MM.1S (cell line): ENCODE results near the gene GNG13.
A peak's percentile ranks its signal among the peaks of the same experiment; 100 is the strongest.

Experiments used
- DNase-seq: peaks from one replicate; pipeline ENCODE4 v3.0.0-alpha.2; 2015
- H2AFZ ChIP-seq: fragments of 300-600 bp; sonication (generic); 2 replicates; pipeline ENCODE4 v1.6.0; 2016; ENCODE audit warnings: antibody characterized with exemption, low read length
- H3F3A ChIP-seq: fragments of 300-600 bp; sonication (generic); 2 replicates; pipeline ENCODE4 v1.6.1; 2016; ENCODE audit warnings: mild to moderate bottlenecking, antibody characterized with exemption, low read length, moderate library complexity, mixed read lengths; ENCODE audit not compliant: insufficient read depth
- H3K27ac ChIP-seq: fragments of 300-600 bp; sonication (generic); 2 replicates; pipeline ENCODE4 v1.5.1; 2016; ENCODE audit warnings: mild to moderate bottlenecking, low read length
- H3K27me3 ChIP-seq: fragments of 300-600 bp; sonication (generic); replicated peaks from 2 replicates; pipeline ENCODE4 v1.6.0; 2016; ENCODE audit warnings: low read length; ENCODE audit not compliant: insufficient read depth
- H3K36me3 ChIP-seq: fragments of 300-600 bp; sonication (generic); replicated peaks from 2 replicates; pipeline ENCODE4 v1.6.1; 2016; ENCODE audit warnings: mild to moderate bottlenecking, low read length, mixed read lengths; ENCODE audit not compliant: insufficient read depth
- H3K4me1 ChIP-seq: fragments of 300-600 bp; sonication (generic); 2 replicates; pipeline ENCODE4 v1.6.1; 2016; ENCODE audit warnings: low read length, mixed read lengths
- H3K4me2 ChIP-seq: fragments of 300-600 bp; sonication (generic); 2 replicates; pipeline ENCODE4 v1.6.0; 2016; ENCODE audit warnings: low read depth, low read length
- H3K4me3 ChIP-seq: fragments of 300-600 bp; sonication (generic); 2 replicates; pipeline ENCODE4 v1.5.1; 2016; ENCODE audit warnings: low read length, mixed read lengths
- H3K79me2 ChIP-seq: fragments of 300-600 bp; sonication (generic); 2 replicates; pipeline ENCODE4 v1.6.1; 2016; ENCODE audit warnings: mixed run types, low read length, mixed read lengths
- H3K9ac ChIP-seq: fragments of 300-600 bp; sonication (generic); 2 replicates; pipeline ENCODE4 v1.6.1; 2016; ENCODE audit warnings: low read length, mixed read lengths
- H3K9me2 ChIP-seq: fragments of 300-600 bp; sonication (generic); replicated peaks from 2 replicates; pipeline ENCODE4 v1.6.1; 2016; ENCODE audit warnings: mild to moderate bottlenecking, low read length, mixed read lengths; ENCODE audit not compliant: insufficient read depth
- H3K9me3 ChIP-seq: fragments of 300-600 bp; sonication (generic); replicated peaks from 2 replicates; pipeline ENCODE4 v1.6.1; 2016; ENCODE audit warnings: mild to moderate bottlenecking, low read length, mixed read lengths; ENCODE audit not compliant: insufficient read depth
- H4K20me1 ChIP-seq: fragments of 300-600 bp; sonication (generic); 2 replicates; pipeline ENCODE4 v1.6.1; 2016; ENCODE audit warnings: mild to moderate bottlenecking, low read length, moderate library complexity, mixed read lengths; ENCODE audit not compliant: insufficient read depth
- CTCF ChIP-seq: fragments of 300-600 bp; sonication (generic); IDR thresholded peaks from 2 replicates; pipeline ENCODE4 v1.5.1; 2016; ENCODE audit warnings: antibody characterized with exemption, low read length, mixed read lengths
- EZH2 ChIP-seq: fragments of 300-600 bp; sonication (generic); optimal IDR thresholded peaks from 2 replicates; pipeline ENCODE3; 2017; ENCODE audit warnings: low read depth, mild to moderate bottlenecking, antibody characterized with exemption, low read length, mixed read lengths
- EZH2phosphoT487 ChIP-seq: fragments of 300-600 bp; sonication (generic); IDR thresholded peaks from 2 replicates; pipeline ENCODE4 v1.6.1; 2018; ENCODE audit warnings: antibody characterized with exemption, low read length

GNG13 gene

GRCh38 chr16:814974-815373, 14.4 kb upstream of the GNG13 start:
- Histone ChIP-seq H3K9me3 (no peaks in the 10 kb centered on the region), H4K20me1 (no peaks in the 10 kb centered on the region), H3K9me2 (no peaks in the 10 kb centered on the region), H3K27me3 (peaks cover 98% of the 10 kb centered on the region), H3K4me3 (no peak overlapping the region), H2AFZ (no peak overlapping the region), H3K36me3 (no peaks in the 10 kb centered on the region), H3K9ac (no peak overlapping the region), H3K4me1 (no peaks in the 10 kb centered on the region), H3K4me2 (no peak overlapping the region), H3F3A (no peaks in the 10 kb centered on the region), H3K79me2 (no peaks in the 10 kb centered on the region), H3K27ac (no peak overlapping the region)
- TF ChIP-seq EZH2phosphoT487 (no peak), CTCF (no peak), EZH2 (no peak)
- DNase-seq, result no peak

GRCh38 chr16:813916-814412, 13.4 kb upstream of the GNG13 start:
- Histone ChIP-seq H3K4me1 (no peaks in the 10 kb centered on the region), H3K9ac (no peak overlapping the region), H3K4me2 (no peak overlapping the region)

GRCh38 chr16:813204-813915, 12.8 kb upstream of the GNG13 start:
- H3K27ac ChIP-seq, result no peak overlapping the region
- DNase-seq, result no peak
- no peak overlapping the region for H3K4me3 ChIP-seq
- no peak for TF ChIP-seq EZH2
- peak; percentile 29; the same call in 1 of the 2 replicates for TF ChIP-seq CTCF
- no peaks in the 10 kb centered on the region for H3K4me1 ChIP-seq
- peaks cover 98% of the 10 kb centered on the region for H3K27me3 ChIP-seq
- no peaks in the 10 kb centered on the region for H3K36me3 ChIP-seq
- H4K20me1 ChIP-seq, result no peaks in the 10 kb centered on the region
- no peaks in the 10 kb centered on the region for H3K9me3 ChIP-seq
- no peak overlapping the region for H3K4me2 ChIP-seq
- no peaks in the 10 kb centered on the region for H3K9me2 ChIP-seq
- H2AFZ ChIP-seq, result no peak overlapping the region
- H3K79me2 ChIP-seq, result no peaks in the 10 kb centered on the region
- no peaks in the 10 kb centered on the region for H3F3A ChIP-seq
- no peak overlapping the region for H3K9ac ChIP-seq

More at GRCh38 chr16:813916-814412, 13.4 kb upstream of the GNG13 start:
- no peaks in the 10 kb centered on the region for H3F3A ChIP-seq
- H3K4me3 ChIP-seq, result no peak overlapping the region
- H3K27me3 ChIP-seq, result peaks cover 98% of the 10 kb centered on the region
- H3K79me2 ChIP-seq, result no peaks in the 10 kb centered on the region
- no peaks in the 10 kb centered on the region for H4K20me1 ChIP-seq
- no peak for TF ChIP-seq EZH2
- no peak for TF ChIP-seq EZH2phosphoT487
- no peak for TF ChIP-seq CTCF
- no peaks in the 10 kb centered on the region for H3K9me3 ChIP-seq
- no peaks in the 10 kb centered on the region for H3K9me2 ChIP-seq
- no peak overlapping the region for H3K27ac ChIP-seq
- no peak for DNase-seq
- no peaks in the 10 kb centered on the region for H3K36me3 ChIP-seq
- no peak overlapping the region for H2AFZ ChIP-seq
